Measurements from ENCODE around the gene TGFBRAP1.

Gene TGFBRAP1, protein sequence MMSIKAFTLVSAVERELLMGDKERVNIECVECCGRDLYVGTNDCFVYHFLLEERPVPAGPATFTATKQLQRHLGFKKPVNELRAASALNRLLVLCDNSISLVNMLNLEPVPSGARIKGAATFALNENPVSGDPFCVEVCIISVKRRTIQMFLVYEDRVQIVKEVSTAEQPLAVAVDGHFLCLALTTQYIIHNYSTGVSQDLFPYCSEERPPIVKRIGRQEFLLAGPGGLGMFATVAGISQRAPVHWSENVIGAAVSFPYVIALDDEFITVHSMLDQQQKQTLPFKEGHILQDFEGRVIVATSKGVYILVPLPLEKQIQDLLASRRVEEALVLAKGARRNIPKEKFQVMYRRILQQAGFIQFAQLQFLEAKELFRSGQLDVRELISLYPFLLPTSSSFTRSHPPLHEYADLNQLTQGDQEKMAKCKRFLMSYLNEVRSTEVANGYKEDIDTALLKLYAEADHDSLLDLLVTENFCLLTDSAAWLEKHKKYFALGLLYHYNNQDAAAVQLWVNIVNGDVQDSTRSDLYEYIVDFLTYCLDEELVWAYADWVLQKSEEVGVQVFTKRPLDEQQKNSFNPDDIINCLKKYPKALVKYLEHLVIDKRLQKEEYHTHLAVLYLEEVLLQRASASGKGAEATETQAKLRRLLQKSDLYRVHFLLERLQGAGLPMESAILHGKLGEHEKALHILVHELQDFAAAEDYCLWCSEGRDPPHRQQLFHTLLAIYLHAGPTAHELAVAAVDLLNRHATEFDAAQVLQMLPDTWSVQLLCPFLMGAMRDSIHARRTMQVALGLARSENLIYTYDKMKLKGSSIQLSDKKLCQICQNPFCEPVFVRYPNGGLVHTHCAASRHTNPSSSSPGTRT

DNA sequence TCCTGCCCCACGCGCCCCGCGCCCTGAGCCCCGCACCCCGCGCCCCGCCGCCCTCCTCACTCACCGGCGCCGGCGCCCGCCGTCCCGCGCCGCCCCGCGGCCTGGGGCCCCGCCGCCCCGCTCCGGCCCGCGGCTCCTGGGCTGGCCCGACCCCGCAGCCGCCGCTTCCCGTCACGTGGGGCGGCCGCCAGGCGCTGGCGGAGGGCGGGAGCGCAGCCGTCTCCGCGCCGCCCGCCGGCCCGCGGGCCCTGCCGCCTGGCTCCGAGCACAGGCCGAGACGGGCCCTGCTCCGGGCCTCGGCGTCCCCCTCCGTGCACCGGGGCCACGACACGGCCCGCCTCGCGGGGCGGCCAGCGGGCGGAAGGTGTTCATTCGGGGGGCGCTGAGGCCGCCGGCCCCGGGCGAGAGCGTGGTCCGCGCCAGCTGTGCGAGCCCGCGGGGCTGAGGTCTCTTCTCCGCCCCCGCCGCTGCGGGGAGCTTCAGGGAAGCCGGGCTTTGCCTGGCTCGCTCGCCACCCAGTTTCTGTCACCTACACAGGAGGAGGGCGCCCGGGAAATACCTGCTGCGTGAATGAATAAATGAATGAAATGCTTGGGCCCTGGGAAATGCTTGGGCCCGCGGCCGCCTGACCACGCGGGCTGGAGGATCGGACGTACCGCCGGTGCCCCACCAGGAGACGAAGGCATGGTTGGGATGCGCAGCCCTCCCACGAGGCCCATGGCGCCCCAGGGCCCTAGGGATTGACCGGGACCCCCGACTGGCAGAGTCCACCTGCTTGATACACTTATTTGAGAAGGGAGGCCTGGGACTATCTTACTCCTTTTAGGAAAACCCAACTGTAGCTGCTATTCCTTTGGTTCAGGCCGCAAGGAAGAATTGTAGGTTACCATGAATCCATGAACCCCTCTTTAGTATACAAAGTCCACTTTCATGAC is at the start of gene TGFBRAP1:
Gene TGFBRAP1, minus strand, starts transcription at position 175 of the 935 bp plus-strand sequence. CDS start 21,434 bp downstream, outside the sequence.
- peak; percentile 58 for DNase-seq

DNA sequence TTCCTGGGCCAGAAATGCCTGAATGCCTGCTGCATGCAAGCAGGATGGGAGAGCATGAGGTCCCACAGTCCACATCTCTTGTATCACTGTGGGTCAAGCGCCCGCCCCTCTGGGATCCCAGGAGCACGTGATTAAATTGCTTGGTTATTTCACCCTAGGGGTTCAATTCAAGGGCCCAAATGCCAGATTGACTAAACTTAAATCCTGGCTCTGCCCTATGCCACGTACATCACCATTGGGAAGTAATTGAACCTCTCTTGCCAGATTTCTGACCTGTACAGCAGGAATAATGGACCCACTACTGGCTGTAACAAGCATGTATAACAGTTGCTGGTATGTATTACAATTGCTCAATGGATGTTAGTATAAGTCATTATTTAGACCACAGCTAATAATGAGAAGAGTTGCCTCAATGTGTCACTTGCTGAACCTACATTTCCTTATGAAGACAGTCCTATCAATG is 49.4 kb upstream of the TGFBRAP1 start:
- DNase-seq = no peak

DNA sequence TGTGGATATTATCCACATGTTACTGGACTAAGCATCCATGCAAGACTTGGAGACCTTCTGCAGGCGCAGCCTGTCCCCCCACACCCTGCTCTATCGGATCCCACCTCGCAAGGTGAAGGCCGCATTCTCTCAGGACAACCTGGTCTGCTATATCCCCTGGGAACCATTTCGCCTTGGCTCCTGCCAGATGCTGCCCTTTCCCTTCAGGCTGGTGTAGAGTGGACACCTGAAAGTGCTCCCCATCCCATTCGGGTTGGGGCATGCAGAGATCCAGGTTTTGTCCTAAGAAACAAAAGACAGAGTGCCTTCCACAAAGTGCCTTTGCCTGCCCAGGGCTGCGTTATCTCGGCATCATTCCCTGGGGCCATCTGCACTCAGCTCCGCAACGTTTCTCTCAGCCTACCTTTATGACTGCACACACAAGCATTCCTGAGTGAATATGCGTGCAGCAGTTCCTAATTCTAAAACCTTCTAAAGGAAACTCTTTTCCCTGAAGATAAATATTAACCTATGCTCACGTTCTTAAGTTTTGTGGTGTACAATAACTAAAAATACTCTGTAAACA is 48.8 kb upstream of the TGFBRAP1 start:
- no peak for DNase-seq

DNA sequence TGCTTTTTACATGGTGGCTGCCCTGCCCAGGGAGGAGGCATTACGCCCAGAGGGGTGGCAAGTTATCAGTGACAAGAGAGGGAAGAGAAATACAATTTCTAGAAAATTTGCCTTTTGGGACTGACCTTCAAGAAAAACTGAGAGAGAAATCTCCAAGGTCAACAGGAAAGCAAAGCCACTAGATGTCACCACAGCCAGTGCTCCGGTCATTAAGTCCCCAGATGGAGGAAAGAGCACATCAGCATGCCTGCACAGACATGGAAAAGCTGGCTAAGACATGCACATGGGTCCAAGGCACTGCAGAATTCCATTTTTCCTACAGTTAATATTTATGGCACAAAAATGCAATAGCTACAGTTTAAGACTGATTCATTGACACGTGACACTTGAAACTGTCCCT is 48.3 kb upstream of the TGFBRAP1 start:
- DNase-seq = no peak

DNA sequence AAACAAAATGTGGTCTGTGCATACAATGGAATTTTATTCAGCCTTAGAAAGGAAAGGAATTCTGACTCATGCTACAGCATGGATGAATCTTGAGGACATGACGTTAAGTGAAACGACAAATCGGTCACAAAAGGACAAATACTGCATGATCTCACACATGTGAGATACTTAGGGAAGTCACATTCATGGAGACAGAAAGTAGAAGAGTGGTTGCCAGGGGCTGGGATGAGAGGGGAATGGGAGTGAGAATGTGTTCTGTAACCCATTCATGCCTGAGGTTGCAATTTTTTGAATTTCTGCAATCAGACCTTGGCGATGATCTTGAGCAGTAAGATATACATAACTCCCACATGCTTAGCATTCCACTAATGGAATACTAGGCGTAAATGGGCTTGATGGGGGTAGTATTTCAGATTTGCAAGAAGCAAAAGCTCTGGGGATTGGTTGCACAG is 47.3 kb upstream of the TGFBRAP1 start:
- no peak for DNase-seq

DNA sequence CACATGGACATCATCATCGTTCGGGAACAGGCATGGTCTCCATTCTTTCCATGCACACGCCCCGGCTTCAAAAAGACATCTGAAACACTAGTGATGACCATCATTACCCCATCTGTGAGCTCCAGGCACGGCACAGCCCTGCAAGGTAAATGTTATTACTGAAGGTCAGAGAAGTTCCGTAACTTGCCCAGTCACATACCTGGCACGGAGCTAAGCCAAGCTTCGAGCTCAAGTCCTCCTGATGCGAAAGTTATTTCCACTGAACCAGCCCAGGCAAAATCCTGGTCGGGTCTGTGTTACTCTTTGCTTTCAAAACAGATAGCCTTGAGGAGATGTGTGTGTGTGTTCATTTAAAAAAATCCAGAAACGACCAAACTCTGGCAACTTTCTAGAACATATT is 46.5 kb upstream of the TGFBRAP1 start:
- no peak for DNase-seq

DNA sequence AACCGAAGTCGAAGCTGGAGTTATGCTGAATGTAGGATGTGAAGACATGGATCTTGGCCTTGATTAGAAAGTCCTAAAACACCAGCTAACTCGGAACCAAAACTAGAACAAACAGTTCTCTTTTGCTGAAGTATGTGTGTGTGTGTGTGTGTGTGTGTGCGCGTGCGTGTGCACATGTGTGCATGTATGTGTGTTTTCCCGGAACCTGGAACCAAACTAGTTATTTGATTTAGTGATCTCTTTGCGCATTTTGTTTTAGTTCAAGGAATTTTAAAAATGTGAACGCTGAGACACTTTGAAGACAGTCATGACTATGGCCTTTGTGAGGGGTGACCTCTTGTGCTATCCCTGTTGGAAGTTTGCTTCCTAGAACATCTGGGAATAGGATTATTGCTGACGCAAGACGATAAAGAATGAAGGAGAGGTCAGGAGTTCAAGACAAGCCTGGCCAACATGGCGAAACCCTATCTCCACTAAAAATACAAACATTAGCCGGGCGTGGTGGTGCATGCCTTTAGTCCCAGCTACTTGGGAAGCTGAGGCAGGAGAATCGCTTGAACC is 45.5 kb upstream of the TGFBRAP1 start:
- DNase-seq = no peak

DNA sequence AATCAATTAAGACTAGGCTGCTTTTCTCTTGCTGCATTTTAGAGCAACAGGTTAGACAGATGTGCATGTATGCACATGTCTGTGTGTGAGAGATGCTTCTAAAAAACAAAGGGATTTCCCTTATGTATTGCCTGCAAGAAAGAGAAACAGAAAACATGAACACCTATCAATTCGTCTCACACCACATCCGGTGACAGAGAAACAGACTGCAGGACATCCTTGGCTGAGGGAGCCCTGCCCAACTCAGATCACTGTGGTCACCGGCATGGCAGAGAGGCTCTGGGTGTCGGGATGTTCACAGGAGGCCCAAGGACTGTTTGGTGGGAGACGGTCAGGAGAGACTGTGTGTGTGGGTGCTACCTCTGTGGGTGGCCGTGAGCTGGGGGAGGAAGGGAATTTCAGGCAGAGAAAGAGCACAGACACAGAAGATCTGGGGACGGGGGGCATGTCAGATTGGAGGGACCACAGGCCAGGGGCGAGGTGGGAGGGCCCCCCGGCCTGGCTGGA is 44.4 kb upstream of the TGFBRAP1 start:
- DNase-seq = peak; percentile 52

DNA sequence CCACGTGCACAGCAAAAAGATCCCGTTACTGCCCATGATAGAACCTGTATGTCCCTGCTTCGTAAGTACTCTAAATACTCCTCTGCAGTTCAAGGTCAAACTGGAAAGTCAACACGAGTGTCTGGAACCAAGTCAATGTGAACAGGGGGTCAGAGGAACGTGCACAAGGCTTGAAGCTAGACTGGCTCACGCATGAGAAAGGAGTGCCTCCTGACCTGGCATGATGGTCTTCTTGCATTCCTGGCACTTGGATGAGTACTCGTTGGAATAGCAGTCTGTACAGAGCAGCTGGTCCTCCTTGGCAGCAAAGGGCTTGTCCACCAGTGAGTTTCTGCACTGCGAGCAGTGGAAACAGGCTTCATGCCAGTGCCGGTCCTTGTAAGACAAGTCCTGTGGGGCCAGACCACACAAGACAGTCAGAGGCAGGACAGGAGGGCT is 43.8 kb upstream of the TGFBRAP1 start:
- no peak for DNase-seq

DNA sequence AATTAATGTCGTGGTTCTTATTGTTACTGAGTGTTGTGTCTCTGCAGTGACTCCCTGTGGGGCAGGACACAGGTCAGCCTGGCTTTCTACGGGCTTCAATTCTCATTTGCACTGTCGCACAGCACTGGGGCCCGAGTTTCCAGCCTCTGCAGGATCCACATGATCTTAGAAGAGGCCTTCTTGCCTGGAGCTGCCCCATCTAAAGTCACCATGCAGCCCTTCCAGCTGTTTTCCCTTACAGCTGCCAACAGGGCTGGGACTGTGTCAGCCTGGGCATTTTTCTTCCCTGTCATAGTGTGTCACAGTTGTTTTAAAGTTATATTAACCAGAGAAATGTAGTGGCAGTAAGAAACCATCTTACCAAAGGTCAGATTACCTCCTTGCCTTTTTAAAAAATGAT is 42.3 kb upstream of the TGFBRAP1 start:
- no peak for DNase-seq

DNA sequence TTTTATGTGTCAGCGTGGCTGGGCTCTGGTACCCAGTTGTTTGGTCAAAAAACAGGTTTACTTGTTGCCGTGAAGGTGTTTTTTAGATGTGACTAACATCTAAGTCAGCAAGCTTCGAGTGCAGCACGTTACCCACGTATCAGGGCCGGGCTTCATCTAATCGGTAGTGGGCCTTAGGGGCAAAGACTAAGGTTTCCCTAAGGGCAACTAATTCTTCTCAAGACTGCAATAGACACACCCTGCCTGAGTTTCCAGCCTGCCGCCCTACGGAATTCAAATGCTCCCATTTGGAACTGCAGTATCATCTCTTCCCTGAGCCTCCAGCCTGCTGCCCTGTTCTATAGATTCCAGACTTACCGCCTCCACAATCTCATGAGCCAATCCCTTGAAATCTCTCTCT is 41.6 kb upstream of the TGFBRAP1 start:
- DNase-seq = no peak

DNA sequence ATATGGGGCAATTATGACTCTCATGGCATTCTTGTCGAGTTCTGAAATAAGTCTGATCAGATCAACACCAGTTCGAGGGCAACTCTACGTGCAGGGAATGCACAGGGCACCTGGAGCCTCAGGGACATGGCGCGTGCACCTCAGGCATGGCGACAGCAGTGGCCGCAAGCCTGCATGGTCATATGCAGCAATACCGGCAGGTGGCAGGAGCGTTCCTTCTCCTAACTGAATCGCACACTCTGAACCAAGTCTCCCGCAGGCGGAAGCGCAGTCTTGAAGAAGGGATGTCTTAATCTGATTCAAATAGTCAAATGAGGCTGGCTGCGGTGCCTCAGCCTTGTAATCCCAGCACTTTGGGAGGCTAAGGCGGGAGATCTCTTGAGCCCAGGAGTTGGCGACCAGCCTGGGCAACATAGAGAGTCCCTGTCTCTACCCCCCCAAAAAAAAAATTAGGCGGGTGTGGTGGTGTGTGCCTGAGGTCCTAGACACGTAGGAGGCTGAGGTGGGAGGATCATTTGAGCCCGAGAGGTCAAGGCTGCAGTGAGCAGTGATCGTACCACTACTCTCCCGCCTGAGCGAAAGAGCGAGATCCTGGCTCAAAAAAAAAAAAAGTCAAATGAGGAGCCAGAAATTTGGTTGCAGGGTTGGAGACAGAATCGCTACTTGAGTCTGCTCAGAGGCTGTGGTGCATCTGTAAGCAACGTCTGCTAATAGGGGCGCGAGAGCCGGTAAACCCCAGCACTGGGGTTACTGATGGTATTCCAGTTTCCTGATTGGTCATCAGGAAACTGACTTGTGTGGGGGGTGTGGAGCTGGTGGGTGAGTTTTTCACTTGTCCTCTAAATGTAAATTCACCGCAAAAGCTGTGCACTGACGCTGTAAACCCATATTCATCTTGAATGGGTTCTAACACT is 40.5 kb upstream of the TGFBRAP1 start:
- peak; percentile 85 for DNase-seq

DNA sequence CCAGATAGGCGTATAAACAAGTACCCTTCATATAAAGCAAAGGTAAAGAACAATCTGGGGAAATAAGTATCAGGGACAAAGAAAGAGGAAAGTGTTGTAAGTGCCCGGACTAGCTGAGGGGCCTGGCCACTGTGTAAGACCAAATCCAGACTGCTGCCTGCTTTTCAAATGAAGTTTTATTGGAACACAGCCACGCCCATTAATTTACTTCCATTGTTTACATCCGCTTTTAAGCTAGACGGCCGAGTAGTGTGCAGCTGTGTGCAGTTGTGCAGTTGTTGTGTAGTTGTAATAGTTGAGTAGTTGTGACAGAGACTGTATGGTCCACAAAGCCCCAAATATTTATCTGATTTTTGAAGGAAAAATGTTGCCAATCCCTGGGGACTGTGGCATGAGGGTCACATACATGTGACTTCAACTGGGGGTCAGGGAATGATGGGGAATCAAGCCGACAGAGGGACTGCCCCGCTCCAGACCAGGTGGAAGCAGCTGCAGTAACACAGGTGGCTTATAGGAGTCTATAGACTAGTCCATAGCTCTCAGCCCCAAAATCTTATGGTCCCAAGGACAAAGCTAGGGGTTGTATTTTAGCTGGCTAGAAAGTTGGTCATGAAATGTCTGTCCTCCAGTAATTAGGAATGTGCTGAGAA is 39.3 kb upstream of the TGFBRAP1 start:
- DNase-seq = no peak

DNA sequence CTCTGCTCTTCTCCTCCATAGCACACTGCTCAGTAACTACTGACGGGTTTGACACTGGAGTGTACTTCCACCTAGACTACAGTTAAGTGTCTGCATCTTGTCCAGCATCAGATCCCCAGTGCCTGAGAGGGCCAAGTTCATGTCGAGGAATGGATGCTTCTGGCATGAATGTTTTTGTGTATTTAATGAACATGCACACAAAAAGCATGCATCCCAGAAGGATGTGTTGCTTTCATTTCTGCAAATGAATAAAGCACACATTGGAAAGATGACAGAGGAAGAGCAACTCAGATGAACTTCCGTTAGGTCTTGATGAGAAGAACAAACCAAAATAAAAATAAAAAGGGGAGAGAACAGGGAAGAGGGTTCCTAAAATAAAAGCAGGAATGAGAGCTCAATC is 35.7 kb upstream of the TGFBRAP1 start:
- no peak for DNase-seq

DNA sequence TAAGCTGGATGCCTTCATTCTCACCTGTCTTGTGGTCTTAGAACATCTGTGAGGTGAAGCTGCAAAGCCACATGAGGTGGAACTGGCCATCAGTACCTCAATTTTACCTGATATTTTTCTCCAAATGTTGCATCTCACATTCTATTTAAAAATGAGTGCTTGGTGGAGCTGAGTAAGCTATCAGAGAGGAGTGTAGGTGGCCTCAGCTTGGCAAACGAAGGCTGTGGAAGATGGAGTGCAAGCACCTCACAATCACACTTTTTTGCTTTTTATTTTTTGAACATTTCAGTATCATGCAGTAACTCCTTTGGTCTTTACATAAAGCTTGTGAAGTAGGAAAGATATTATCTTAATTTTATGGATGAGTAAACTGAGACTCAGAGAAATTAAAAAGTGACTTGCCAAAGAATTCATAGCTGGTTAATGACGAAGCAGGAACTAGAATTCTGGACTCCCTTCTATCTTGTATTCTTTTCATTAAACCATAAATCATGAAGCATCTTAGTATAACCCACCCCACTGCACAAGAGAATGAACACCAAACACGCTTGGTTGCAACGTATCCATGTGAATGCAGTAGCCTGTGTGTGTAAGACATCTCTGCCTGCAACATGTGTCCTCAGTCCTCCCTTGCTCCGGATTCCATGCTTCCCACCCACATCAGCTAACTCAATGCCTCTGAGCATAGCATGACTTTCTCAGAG is 35.1 kb upstream of the TGFBRAP1 start:
- no peak for DNase-seq

DNA sequence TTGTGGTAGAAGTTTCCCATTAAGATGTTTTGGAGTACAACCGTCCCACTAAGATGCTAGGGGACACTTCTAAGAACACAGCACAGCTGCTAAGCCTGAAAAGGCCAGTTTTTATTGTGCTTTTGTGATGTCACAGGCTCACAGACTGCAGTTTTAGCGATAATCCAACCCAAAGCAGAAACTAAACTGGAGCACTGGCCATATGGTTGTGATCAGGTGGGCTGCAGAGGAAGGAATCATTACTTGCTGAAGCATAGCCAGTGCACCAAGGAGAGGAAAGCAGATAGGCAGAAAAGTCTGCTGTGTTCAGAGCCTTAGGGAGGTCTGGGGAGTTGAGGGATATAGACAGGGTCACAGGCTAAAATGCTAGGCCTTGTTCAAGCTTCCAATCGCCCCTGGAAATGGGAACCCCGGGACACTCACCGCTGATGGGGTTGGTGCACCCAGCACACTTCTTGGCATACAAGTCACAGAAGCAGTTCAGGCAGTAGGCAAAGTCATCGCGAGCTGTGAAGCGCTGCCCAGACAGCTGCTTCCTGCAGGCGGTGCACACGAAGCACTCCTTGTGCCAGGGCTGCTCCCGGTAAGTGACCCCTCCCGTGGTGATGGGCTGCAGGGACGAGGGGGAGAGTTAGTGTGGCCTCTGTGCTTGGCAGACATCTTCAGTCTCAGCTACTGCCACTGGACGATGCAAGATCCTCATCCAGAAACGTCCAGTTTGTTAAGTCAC is 33.5 kb upstream of the TGFBRAP1 start:
- DNase-seq = no peak

DNA sequence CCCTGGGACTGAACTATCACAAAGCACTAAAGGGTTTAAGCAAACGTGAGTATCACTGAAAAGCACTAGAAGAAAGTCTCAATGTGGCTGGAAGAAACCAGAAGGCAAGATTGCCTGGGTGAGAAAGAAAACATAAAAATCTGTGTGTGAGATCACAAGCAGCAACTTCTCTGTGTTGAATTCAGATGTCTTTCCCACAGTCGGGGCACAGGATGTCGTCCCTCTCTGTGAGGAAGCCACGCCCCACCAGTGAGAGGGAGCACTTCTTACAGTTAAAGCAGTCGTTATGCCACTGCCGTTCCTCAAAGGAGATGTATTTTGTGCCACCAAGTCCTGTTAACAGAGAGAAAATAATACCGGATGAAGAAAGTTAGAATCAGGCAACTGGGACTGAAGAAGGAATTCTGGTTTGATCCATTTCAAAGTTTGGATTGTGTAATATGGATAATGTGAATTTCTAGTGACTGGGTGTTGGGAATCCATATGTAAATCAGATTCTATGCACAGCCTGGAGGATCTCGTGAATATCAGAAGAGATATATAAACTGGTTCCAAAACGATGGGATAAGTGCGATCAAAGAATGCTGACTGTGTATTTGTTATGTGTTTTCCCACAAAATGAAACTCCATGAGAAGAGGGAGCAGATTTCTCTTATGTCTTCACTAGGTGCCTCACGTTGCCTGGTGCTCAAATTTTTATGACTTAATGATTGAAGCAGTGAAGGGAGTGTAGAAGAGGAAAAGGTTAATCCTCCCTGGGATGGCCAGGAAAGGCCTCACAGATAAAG is 31.8 kb upstream of the TGFBRAP1 start:
- peak; percentile 14 for DNase-seq

DNA sequence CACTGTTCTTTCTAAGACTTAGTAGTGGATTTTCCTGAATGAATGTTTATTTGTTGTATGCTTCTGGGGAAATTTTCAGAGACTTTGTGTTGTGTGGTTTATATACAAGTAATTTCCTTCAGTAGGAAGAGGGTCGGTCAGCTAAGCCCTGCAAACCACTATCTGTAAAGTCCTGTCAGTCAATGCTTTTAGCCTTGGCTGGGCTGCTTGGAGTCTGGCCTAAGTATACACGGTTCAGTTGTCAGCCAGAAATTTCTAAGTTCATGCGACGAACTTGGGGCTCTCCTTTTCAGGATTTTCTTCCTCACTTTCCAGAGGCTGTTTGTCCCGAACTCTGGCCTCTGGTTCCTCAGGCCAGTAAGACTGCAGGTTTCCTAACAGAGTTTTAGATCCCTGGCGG is 29.1 kb upstream of the TGFBRAP1 start:
- DNase-seq = no peak

Measured in CD4-positive, alpha-beta T cell treated with Interleukin-10 for 1 hour (primary cell).